Activated gamma-delta T cell treated with anti-CD3 and anti-CD28 coated beads, Interleukin-2, amount 50 U/mL, for 16 hours (primary cell): ENCODE data around the gene PRKAR1B.

Experiments used
- DNase-seq: peaks from one replicate; pipeline ENCODE4 v3.0.0-alpha.2; 2020; ENCODE audit warnings: low read depth

PRKAR1B gene

GRCh38 chr7:721619-722248 is 5.3 kb downstream of the PRKAR1B start:
- no peak for DNase-seq

- no peak for DNase-seq
Measured at GRCh38 chr7:716636-717035, 10.4 kb downstream of the PRKAR1B start.

- no peak for DNase-seq
Measured at GRCh38 chr7:716222-716621, 10.9 kb downstream of the PRKAR1B start.

- DNase-seq, result no peak
Measured at GRCh38 chr7:714251-714671, 12.8 kb downstream of the PRKAR1B start.

GRCh38 chr7:713488-714230 is 13.4 kb downstream of the PRKAR1B start:
- DNase-seq, result no peak

- no peak for DNase-seq
Measured at GRCh38 chr7:713139-713457, 14.0 kb downstream of the PRKAR1B start.

GRCh38 chr7:712381-713138 is 14.5 kb downstream of the PRKAR1B start:
- DNase-seq, result no peak

- no peak for DNase-seq
Measured at GRCh38 chr7:711922-712380, 15.1 kb downstream of the PRKAR1B start.

- DNase-seq, result no peak
Measured at GRCh38 chr7:711093-711921, 15.8 kb downstream of the PRKAR1B start.

GRCh38 chr7:710161-710560 is 16.9 kb downstream of the PRKAR1B start:
- no peak for DNase-seq

- DNase-seq, result no peak
Measured at GRCh38 chr7:707296-708000, 19.6 kb downstream of the PRKAR1B start.

- DNase-seq, result no peak
Measured at GRCh38 chr7:706721-707120, 20.4 kb downstream of the PRKAR1B start.

- no peak for DNase-seq
Measured at GRCh38 chr7:703049-703448, 24.0 kb downstream of the PRKAR1B start.

GRCh38 chr7:701086-701671 is 25.9 kb downstream of the PRKAR1B start:
- no peak for DNase-seq

- DNase-seq, result no peak
Measured at GRCh38 chr7:699476-700170, 27.5 kb downstream of the PRKAR1B start.

GRCh38 chr7:698515-699475 is 28.3 kb downstream of the PRKAR1B start:
- DNase-seq, result no peak

GRCh38 chr7:696812-697551 is 30.1 kb downstream of the PRKAR1B start:
- DNase-seq, result no peak

GRCh38 chr7:696426-696811 is 30.7 kb downstream of the PRKAR1B start:
- DNase-seq, result no peak

GRCh38 chr7:693280-693679 is 33.8 kb downstream of the PRKAR1B start:
- no peak for DNase-seq
